ENCODE measurements around the gene MTOR. TPM values are rescaled to one million over a fixed set of nuclear protein-coding genes. Genes with fewer than 3 reads are reported as not detected.
A peak's percentile ranks its signal among the peaks of the same experiment; 100 is the strongest.

The MTOR gene
- total and polyA plus RNA-seq, 4 donors: 15.1 to 36.6 (median 26.9) TPM

- peaks cover 33 to 40% (median 36%) of the 10 kb centered on the region in 4 donors for H3K36me3 ChIP-seq (ENCODE audit: control insufficient read depth in 4 of 4, insufficient read depth in 4 of 4, low read length in 4 of 4)
Observed at GRCh38 chr1:11245248-11245647, 17.1 kb downstream of the MTOR start.

GRCh38 chr1:11238311-11238710, 24.0 kb downstream of the MTOR start:
- ATAC-seq (ENCODE audit: insufficient read depth, low FRiP score): no peak
- DNase-seq: no peak
- no peaks in the 10 kb centered on the region for H3K9me3 ChIP-seq (ENCODE audit: control insufficient read depth in 4 of 4, insufficient read depth in 3 of 4, low read length in 3 of 4)
- no peak overlapping the region for H3K4me3 ChIP-seq
- WGBS, 2 donors: 91 to 97% methylated on average over 7 of the region's 7 CpGs
- no peak for TF ChIP-seq CTCF (IDR thresholded peaks at IDR 0.05; ENCODE audit: control extremely low read depth, extremely low read depth)
- peaks cover 35 to 49% (median 41%) of the 10 kb centered on the region in 4 donors for H3K36me3 ChIP-seq (ENCODE audit: control insufficient read depth in 4 of 4, insufficient read depth in 4 of 4, low read length in 4 of 4)
- no peaks in the 10 kb centered on the region for H3K27me3 ChIP-seq (ENCODE audit: control insufficient read depth in 3 of 3, insufficient read depth in 3 of 3, low read length in 2 of 3)
- peaks cover 0 to 12% (median 2%) of the 10 kb centered on the region in 5 donors for H3K4me1 ChIP-seq (ENCODE audit: control insufficient read depth in 5 of 5, insufficient read depth in 5 of 5, low read length in 5 of 5)
- no peak overlapping the region for H3K27ac ChIP-seq (ENCODE audit: low read depth in 1 of 2, low read length in 1 of 2)
- no peak overlapping the region for H3K9ac ChIP-seq (ENCODE audit: insufficient read depth in 1 of 2, low read length in 2 of 2)

More at GRCh38 chr1:11245248-11245647, 17.1 kb downstream of the MTOR start:
- no peak overlapping the region for H3K9ac ChIP-seq (ENCODE audit: insufficient read depth in 1 of 2, low read length in 2 of 2)
- no peaks in the 10 kb centered on the region for H3K27me3 ChIP-seq (ENCODE audit: control insufficient read depth in 3 of 3, insufficient read depth in 3 of 3, low read length in 2 of 3)
- H3K4me1 ChIP-seq (ENCODE audit: control insufficient read depth in 5 of 5, insufficient read depth in 5 of 5, low read length in 5 of 5): no peaks in the 10 kb centered on the region
- DNase-seq (no peak), ATAC-seq (ENCODE audit: insufficient read depth, low FRiP score) (no peak)
- no peaks in the 10 kb centered on the region for H3K9me3 ChIP-seq (ENCODE audit: control insufficient read depth in 4 of 4, insufficient read depth in 3 of 4, low read length in 3 of 4)
- no peak for TF ChIP-seq CTCF (IDR thresholded peaks at IDR 0.05; ENCODE audit: control extremely low read depth, extremely low read depth)
- no peak overlapping the region for H3K27ac ChIP-seq (ENCODE audit: low read depth in 1 of 2, low read length in 1 of 2)
- 86 to 92% methylated on average over 3 of the region's 3 CpGs for WGBS, 2 donors
- H3K4me3 ChIP-seq: no peak overlapping the region

GRCh38 chr1:11237356-11237755, 25.0 kb downstream of the MTOR start:
- DNase-seq (peak; percentile 24 to 77 (median 47)), ATAC-seq (ENCODE audit: insufficient read depth, low FRiP score) (no peak)
- no peaks in the 10 kb centered on the region for H3K9me3 ChIP-seq (ENCODE audit: control insufficient read depth in 4 of 4, insufficient read depth in 3 of 4, low read length in 3 of 4)
- no peak overlapping the region for H3K9ac ChIP-seq (ENCODE audit: insufficient read depth in 1 of 2, low read length in 2 of 2)
- H3K4me3 ChIP-seq: no peak overlapping the region
- peak overlapping the region in 1 of 2 donors; percentile 58 for H3K27ac ChIP-seq (ENCODE audit: low read depth in 1 of 2, low read length in 1 of 2)
- H3K4me1 ChIP-seq (ENCODE audit: control insufficient read depth in 5 of 5, insufficient read depth in 5 of 5, low read length in 5 of 5): peaks cover 0 to 12% (median 2%) of the 10 kb centered on the region in 5 donors
- no peak for TF ChIP-seq CTCF (IDR thresholded peaks at IDR 0.05; ENCODE audit: control extremely low read depth, extremely low read depth)
- no peaks in the 10 kb centered on the region for H3K27me3 ChIP-seq (ENCODE audit: control insufficient read depth in 3 of 3, insufficient read depth in 3 of 3, low read length in 2 of 3)
- peaks cover 30 to 45% (median 40%) of the 10 kb centered on the region in 4 donors for H3K36me3 ChIP-seq (ENCODE audit: control insufficient read depth in 4 of 4, insufficient read depth in 4 of 4, low read length in 4 of 4)
- 66% methylated on average over 6 of the region's 6 CpGs for WGBS, 2 donors

GRCh38 chr1:11233208-11233607, 29.1 kb downstream of the MTOR start:
- Histone ChIP-seq H3K27ac (ENCODE audit: low read depth in 1 of 2, low read length in 1 of 2) (no peak overlapping the region), H3K36me3 (ENCODE audit: control insufficient read depth in 4 of 4, insufficient read depth in 4 of 4, low read length in 4 of 4) (peaks cover 30 to 63% (median 49%) of the 10 kb centered on the region in 4 donors), H3K27me3 (ENCODE audit: control insufficient read depth in 3 of 3, insufficient read depth in 3 of 3, low read length in 2 of 3) (no peaks in the 10 kb centered on the region), H3K4me1 (ENCODE audit: control insufficient read depth in 5 of 5, insufficient read depth in 5 of 5, low read length in 5 of 5) (peaks cover 0 to 12% (median 2%) of the 10 kb centered on the region in 5 donors), H3K4me3 (no peak overlapping the region), H3K9me3 (ENCODE audit: control insufficient read depth in 4 of 4, insufficient read depth in 3 of 4, low read length in 3 of 4) (no peaks in the 10 kb centered on the region), H3K9ac (ENCODE audit: insufficient read depth in 1 of 2, low read length in 2 of 2) (no peak overlapping the region)
- TF ChIP-seq CTCF (IDR thresholded peaks at IDR 0.05; ENCODE audit: control extremely low read depth, extremely low read depth): no peak
- ATAC-seq (ENCODE audit: insufficient read depth, low FRiP score): no peak
- no peak for DNase-seq
- 98% methylated on average over 2 of the region's 2 CpGs for WGBS, 2 donors

Data from lung (tissue), 12 donors.